Skin of body (tissue), 2 donors: Measurements from ENCODE around the gene TRRAP. TPM values are rescaled to one million over a fixed set of nuclear protein-coding genes. Genes with fewer than 3 reads are reported as not detected.

Experiments
- DNase-seq: peaks from one replicate; lab custom pipeline; 2025; lab: John Stamatoyannopoulos, UW
- total RNA-seq: library from RNA; depleted of rRNA; stranded (reverse); fragments of >200 nt; gene quantifications from one replicate; pipeline ENCODE4 v1.2.3, GENCODE V29; 2014

The TRRAP gene
- total RNA-seq, 1 donor from 2014 or later = 26.4 TPM

GRCh38 chr7:98946389-98946788 is 68.1 kb downstream of the TRRAP start:
- DNase-seq = no peak

DNA sequence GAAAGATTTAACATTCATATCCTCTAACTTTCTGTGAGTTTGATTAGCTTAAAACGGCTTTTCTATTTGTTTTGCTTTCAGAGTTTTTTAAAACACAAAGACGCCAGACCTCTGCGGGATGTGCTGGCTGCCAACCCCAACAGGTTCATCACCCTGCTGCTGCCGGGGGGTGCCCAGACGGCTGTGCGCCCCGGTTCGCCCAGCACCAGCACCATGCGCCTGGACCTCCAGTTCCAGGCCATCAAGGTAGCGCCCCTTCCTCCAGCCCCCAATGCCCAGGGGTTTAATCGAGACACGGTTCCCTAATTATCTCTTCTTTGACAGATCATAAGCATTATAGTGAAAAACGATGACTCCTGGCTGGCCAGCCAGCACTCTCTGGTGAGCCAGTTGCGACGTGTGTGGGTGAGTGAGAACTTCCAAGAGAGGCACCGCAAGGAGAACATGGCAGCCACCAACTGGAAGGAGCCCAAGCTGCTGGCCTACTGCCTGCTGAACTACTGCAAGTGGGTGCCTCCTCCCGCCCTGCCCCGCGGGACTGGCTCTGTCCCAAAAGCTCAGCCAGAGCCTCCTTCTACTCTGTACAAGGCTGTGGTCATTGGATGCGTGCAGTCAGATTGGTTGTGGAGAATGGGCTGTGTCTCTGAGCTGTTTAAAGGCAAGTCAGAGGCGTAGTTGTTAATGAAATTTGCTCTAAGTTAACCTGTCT is 71.2 kb downstream of the TRRAP start:
- DNase-seq = no peak

GRCh38 chr7:98955992-98956391 is 77.7 kb downstream of the TRRAP start:
- no peak for DNase-seq

DNA sequence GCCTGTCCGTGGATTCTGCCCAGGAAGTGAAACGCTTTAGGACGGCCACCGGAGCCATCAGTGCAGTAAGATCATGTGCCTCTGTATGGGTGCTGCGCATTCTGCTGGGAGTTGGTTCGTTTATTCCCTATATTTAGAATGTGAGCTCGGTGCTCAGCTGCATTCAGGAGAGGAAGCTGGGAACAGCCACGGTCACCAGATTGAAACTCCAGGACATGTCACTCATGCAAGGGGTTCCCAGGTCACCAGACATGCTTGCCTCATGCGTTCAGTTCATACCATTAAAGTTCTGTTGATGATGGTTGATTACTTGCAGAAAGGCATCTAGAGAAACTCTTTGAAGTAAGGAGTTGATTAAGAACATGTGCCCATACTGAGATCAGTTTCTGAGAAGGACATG is 78.1 kb downstream of the TRRAP start:
- peak; percentile 60 for DNase-seq

DNA sequence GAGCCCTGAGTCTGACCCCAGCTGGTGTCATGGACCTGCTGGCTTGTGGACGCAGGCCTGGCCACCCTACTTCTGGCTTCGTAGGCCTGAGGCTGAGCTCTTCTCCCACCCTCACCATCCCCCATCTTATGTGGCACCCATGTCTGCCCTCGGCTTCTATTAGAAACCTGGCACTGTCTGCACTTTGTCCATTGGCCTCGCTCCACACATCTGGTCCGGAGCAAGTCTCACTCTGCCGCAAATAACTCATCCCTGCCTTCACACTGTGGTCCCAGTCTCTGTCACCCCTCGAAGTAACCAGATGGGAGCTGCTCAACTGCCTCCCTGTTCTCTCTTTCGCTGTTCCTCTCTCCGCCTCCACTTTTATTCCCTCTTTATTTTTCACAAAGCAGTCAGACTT is 78.6 kb downstream of the TRRAP start:
- peak; percentile 55 for DNase-seq

DNA sequence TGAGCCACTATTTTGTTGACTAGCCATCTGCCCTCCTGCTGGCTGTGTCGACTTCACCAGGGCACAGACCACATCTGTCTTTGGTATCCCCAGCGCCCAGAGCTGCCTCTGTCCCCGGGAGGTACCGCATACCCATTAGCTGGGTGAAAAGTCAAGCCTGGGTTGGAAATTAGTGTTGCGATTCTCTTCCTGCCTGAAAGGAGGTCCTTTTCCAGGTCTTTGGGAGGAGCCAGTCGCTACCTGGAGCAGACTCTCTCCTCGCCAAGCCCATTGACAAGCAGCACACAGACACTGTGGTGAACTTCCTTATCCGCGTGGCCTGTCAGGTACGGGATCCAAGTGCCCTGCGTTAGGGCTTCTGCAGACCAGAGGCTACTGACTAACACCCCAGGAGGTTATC is 79.4 kb downstream of the TRRAP start:
- DNase-seq = no peak

DNA sequence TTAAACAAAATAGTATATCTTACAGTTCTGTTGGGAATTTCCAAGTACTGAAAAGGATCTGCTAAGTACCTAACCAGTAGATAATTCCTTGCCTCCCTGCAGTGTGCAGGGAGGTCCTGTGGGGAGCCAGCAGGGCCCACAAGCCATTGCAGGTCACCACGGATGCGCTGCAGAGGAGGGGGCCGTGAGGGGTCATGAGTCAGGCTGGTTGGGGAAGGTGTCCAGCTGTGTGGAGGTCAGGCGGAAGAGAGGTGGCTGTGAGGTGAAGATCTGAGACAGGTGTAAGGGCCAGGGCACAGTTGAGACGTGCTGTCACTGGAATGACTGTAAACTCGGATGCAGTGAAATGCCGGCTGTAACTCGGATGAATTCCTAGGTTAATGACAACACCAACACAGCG is 80.6 kb downstream of the TRRAP start:
- DNase-seq = no peak

DNA sequence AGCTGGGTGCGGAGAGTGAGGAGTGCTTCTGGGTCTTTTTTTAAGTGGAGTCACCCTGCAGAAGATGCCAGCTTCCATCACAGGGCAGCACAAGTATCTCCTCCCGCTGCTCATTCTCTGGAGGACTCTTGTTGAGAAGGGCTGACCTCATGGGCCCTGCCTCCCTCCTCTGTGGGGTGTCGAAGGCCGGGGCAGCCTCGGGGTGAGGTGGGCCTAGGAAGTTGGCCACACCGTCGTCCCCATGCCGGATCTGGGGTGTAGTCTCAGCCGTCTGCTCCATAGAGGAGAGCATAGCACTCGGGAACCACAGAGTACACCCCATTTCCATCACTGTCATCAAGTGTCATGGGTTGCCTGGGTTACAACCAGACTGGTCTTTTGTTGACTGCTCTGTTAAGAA is 85.0 kb downstream of the TRRAP start:
- no peak for DNase-seq

GRCh38 chr7:98964596-98964995 is 86.3 kb downstream of the TRRAP start:
- no peak for DNase-seq

DNA sequence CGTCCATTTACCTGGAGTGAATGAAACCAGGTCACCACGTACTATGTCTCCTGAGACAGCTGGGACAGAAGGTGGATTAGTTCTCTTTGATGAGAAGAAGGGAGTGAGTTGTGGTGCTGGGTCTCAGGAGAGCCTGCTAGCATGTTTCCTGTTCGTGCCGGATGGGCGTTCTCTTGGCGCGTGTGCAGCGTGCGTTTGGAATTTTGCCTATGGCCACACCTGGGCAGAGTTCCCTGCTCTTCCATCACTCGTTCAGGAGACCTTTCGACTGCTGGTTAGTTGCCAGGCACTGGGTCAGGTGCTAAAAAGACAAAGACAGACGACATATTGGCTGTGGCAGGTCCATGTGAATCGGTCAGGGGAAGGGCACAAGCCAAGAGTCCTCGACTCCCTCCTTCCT is 90.3 kb downstream of the TRRAP start:
- DNase-seq = no peak

DNA sequence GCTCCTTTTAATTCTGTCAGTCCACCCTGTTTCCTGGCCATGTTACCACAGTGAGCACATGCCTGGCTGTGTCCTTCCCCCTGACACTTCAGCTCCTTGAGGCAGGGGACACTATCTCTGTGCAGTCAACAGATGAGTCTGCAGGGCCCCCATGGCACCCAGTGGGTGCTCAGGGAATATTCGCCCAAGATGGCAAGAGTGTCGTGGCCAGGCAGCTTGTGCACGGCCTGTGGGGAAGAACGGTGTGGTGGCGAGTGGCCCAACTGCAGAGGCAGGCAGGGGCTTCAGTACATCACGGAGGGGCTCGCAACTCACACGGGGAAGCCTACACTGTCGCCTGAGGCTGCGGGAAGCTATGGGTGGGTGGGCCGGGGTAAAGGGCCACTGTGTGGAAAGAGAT is 91.1 kb downstream of the TRRAP start:
- DNase-seq = no peak

- DNase-seq = no peak
Measured at GRCh38 chr7:98970016-98970615, 91.8 kb downstream of the TRRAP start.

GRCh38 chr7:98970805-98971204 is 92.5 kb downstream of the TRRAP start:
- DNase-seq = no peak

DNA sequence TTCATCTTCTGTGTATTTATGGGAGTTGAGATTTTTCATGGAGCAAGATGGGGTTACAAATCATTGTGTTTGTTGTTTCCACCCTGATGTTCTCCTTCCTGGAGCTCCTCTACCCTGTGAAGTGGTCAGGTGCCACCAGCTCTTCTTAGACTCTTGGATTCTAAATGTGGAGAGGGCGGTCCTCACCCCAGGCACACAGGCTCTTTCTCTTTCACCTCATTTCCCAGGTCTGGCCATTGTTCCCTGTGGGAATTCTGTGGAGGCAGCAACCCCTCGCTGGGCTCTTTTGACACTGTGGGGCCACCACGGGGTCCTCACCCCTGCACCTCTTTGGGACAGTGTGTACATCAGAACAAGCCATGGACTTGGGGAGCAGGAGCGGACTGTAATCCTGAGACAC is 95.9 kb downstream of the TRRAP start:
- no peak for DNase-seq

GRCh38 chr7:98974906-98975816 is 96.8 kb downstream of the TRRAP start:
- no peak for DNase-seq

DNA sequence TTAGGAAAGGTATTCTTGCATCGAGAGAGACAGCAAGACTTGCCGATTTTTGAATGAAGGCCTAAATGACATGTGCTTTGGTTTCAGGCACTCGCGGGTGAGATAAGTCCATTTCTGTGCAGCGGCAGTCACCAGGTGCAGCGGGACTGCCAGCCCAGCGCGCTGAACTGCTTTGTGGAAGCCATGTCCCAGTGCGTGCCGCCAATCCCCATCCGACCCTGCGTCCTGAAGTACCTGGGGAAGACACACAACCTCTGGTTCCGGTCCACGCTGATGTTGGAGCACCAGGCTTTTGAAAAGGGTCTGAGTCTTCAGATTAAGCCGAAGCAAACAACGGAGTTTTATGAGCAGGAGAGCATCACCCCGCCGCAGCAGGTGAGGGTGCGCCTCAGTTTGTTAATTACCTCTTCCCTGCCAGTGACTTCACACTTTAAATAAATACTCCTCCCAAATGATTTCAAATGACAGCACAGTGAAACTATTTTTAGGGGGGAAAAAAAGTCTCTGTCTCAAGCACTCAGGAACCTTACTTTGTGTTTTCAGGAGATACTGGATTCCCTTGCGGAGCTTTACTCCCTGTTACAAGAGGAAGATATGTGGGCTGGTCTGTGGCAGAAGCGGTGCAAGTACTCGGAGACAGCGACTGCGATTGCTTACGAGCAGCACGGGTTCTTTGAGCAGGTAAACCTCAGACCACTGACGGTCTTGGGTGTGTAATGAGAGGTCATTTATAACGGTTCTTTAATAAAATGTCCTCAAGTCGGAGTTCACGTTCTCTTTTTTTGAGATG is 98.3 kb downstream of the TRRAP start:
- DNase-seq = no peak

DNA sequence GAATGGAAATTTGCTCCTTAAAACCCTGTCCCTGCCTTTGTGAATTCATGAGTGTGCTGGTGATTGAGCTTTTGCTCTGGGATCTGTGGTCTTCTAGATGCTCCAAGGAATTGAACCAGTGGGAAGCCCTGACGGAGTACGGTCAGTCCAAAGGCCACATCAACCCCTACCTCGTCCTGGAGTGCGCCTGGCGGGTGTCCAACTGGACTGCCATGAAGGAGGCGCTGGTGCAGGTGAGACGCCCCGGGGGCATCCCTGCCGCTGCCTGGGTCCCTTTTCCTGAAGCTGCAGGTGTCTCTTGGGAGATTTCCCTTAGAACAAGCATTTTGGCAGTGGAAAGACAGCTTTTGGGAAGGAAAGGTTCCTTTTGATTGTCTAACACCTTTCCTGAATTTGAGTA is 100.3 kb downstream of the TRRAP start:
- DNase-seq = no peak

DNA sequence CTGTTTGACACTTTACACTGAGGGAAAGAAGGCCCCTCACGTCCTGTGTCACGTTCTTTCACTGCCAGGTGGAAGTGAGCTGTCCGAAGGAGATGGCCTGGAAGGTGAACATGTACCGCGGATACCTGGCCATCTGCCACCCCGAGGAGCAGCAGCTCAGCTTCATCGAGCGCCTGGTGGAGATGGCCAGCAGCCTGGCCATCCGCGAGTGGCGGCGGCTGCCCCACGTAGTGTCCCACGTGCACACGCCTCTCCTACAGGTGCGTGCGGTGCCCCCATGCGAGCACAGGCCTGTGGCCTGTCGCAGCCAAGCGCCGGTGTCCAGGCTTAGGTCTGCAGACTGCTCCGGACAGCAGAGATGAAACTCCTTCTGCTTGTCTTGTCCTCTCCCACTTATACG is 103.4 kb downstream of the TRRAP start:
- no peak for DNase-seq

GRCh38 chr7:98982686-98983085 is 104.4 kb downstream of the TRRAP start:
- no peak for DNase-seq

DNA sequence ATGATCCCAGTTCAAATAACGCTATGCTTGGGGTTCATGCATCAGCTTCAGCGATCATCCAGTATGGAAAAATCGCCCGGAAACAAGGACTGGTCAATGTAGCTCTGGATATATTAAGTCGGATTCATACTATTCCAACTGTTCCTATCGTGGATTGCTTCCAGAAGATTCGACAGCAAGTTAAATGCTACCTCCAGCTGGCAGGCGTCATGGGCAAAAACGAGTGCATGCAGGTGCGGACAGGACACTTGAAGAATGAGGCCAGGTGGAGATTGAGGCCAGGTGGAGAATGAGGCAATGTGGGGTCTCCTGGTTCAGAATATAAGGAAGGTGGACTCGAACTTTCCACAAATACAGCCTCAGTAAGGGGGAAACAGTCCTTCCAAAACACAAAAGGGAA is 105.8 kb downstream of the TRRAP start:
- no peak for DNase-seq

DNA sequence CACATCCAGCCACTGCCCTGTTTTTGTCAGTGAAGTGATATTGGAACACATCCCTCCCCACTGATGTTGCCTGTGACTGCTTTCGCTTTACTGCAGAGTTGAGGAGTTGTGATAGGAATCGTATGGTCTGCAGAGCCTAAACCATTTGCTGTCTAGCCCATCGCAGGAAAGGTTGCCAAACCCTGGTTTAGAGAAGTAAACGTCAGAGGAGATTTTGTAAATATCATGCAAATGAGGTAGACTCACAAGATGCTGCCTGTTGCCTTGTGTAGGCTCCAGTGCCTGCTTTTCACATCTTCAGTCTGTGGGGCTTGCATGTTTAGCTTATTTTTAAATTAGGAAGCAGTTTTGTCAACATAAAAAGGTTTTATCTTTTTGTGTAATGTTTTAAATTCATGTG is 107.1 kb downstream of the TRRAP start:
- DNase-seq = no peak

DNA sequence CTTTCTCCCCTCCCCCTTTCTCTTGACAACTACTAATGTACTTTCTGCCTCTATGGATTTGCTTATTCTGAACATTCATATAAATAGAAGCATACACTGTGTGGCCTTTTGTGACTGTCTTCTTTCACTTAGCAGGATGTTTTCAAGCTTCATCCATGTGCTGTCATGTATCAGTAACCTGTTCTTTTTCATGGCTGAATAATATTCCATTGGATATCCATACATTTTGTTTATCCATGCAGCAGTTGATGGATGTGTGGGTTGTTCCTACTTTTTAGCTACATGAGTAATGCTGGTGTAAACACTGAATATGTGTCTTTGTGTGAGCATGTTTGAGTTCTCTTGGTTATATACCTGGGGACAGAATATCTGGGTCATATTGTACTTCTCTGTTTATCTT is 107.6 kb downstream of the TRRAP start:
- no peak for DNase-seq
